NT2/D1 (cell line): ENCODE results near the gene CD68.

ENCODE experiments used
- DNase-seq: peaks from one replicate; pipeline ENCODE4 v3.0.0-alpha.2; 2011; ENCODE audit warnings: low read depth, low spot score
- H3K27me3 ChIP-seq: 2 replicates; pipeline ENCODE4 v1.6.0; 2011; ENCODE audit warnings: mild to moderate bottlenecking; ENCODE audit not compliant: insufficient read length, insufficient read depth
- H3K36me3 ChIP-seq: 2 replicates; pipeline ENCODE4 v1.6.1; 2011; ENCODE audit warnings: mild to moderate bottlenecking, low read length, mixed read lengths; ENCODE audit not compliant: insufficient read depth, insufficient read length
- H3K4me1 ChIP-seq: 2 replicates; pipeline ENCODE4 v1.5.1; 2011; ENCODE audit not compliant: insufficient read depth, insufficient read length
- H3K4me3 ChIP-seq: 2 replicates; pipeline ENCODE4 v1.5.1; 2011; ENCODE audit warnings: low read depth; ENCODE audit not compliant: insufficient read length
- H3K9ac ChIP-seq: 2 replicates; pipeline ENCODE4 v1.6.0; 2011; ENCODE audit warnings: low read depth; ENCODE audit not compliant: insufficient read length
- H3K9me3 ChIP-seq: 2 replicates; pipeline ENCODE4 v1.5.1; 2011; ENCODE audit warnings: mild to moderate bottlenecking, low read length; ENCODE audit not compliant: insufficient read depth
- SUZ12 ChIP-seq: IDR thresholded peaks from 2 replicates; pipeline ENCODE4 v1.6.1; 2011; ENCODE audit not compliant: insufficient read length, insufficient read depth; ENCODE audit errors: extremely low read depth
- YY1 ChIP-seq: IDR thresholded peaks from 2 replicates; pipeline ENCODE4 v1.6.1; 2011; ENCODE audit not compliant: insufficient read length, insufficient read depth
- ZNF274 ChIP-seq: IDR thresholded peaks from 2 replicates; pipeline ENCODE4 v1.6.1; 2011; ENCODE audit warnings: mild to moderate bottlenecking, low read depth, low read length

Gene CD68

DNA sequence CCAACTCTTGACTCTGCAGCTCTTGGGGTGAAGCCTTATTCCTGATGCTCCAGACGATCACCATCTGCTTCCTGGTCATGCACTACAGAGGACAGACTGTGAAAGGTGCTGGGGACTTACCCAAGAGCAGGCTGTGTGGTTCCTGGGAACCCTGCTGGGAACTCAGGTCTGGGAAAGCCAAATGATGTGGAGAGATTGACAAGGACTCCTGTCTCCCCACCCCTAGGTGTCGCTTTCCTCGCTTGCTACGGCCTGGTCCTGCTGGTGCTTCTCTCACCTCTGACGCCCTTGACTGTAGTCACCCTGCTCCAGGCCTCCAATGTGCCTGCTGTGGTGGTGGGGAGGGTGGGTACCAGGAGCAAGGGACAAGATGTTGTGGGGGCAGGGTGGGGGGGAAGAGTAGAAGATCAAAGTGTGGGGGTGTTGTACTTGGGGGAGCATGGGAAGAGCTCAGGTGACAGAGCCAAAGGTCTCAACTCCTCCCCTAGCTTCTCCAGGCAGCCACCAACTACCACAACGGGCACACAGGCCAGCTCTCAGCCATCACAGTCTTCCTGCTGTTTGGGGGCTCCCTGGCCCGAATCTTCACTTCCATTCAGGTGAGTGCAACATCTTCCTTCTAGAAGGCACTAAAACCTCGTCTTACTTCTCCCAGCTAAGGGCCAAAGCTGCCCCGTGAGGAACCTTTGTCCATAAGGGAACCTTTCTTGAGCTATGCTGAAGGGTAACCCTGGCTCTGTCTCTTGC, 7.4 kb downstream of the CD68 start:
- Histone ChIP-seq H3K27me3 (no peaks in the 10 kb centered on the region), H3K9ac (peak overlapping the region; percentile 42), H3K9me3 (no peaks in the 10 kb centered on the region), H3K36me3 (peaks cover 51% of the 10 kb centered on the region), H3K4me1 (peaks cover 21% of the 10 kb centered on the region), H3K4me3 (no peak overlapping the region)
- TF ChIP-seq SUZ12: no peak
- TF ChIP-seq YY1: no peak
- TF ChIP-seq ZNF274: no peak
- DNase-seq: no peak

DNA sequence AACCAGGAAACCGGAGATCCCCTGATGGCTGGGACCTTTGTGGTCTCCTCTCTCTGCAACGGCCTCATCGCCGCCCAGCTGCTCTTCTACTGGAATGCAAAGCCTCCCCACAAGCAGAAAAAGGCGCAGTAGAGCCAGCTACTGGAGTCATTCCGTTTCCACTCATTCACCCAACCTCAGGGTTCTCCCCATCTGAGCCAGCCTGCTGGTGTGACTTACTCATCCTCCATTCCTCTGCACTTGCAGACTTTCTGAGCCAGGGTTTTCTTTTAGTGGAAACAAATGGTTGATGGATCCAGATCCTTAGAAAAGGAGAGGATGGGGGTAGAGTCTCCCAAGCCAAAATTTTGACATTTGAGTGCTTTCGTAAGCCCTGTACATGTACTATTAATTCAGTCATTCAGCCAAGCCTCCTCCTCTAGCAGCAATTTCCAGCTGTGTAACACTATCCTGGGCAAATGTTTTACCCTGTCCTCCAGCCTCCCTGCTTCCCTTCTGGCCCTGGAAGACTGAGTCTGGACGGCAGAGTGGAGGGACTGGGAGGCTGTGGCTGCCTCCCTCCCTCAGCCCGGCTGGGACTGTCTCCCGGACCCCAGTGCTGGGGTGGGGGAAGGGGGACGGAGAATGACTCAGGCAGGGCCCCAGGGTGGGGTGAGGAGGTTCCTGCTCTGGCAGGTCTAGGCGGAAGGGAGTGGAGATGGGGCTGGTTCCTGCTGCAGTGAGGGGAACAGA, 8.1 kb downstream of the CD68 start:
- TF ChIP-seq SUZ12 (no peak), YY1 (no peak), ZNF274 (no peak)
- peak overlapping the region; percentile 12 for H3K4me3 ChIP-seq
- no peaks in the 10 kb centered on the region for H3K9me3 ChIP-seq
- H3K36me3 ChIP-seq: peaks cover 52% of the 10 kb centered on the region
- DNase-seq: no peak
- H3K9ac ChIP-seq: peak overlapping the region; percentile 81
- no peaks in the 10 kb centered on the region for H3K27me3 ChIP-seq
- H3K4me1 ChIP-seq: peaks cover 18% of the 10 kb centered on the region

DNA sequence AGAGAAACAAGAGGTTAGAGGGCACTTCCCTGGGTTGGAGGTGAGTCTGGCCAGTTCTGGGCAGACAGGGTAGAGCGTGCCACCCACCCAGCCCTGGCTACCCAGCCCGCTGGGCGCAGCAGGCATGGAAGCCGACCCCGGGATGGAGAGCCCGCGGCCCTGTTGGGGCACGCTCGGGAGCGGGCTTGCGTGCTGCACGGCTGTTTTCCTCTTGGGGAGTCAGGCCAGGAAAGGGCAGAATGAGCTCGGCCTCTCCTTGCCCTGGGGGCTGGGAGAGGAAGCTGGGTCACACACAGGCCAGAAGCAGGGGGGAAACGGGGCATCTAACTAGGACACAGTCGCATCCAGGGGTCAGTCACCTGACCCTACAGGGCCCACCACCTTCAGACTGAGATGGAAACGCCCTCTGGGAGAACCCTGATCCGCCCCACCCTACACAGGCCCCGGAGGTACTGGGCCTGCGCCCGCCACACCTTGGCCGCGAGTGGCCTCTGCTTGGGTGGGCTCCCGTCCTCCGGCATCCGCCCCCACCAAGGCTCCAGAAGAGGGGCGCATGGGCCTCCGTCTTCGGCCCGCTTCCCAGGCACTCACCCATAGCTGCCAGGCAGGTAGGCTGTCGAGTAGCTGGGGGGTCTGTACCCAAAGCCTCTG, 9.2 kb downstream of the CD68 start:
- Histone ChIP-seq H3K27me3 (no peaks in the 10 kb centered on the region), H3K9ac (peak overlapping the region; percentile 81), H3K9me3 (no peaks in the 10 kb centered on the region), H3K4me3 (peak overlapping the region; percentile 50), H3K4me1 (peaks cover 14% of the 10 kb centered on the region), H3K36me3 (peaks cover 58% of the 10 kb centered on the region)
- TF ChIP-seq SUZ12 (no peak), ZNF274 (no peak)
- no peak for DNase-seq

DNA sequence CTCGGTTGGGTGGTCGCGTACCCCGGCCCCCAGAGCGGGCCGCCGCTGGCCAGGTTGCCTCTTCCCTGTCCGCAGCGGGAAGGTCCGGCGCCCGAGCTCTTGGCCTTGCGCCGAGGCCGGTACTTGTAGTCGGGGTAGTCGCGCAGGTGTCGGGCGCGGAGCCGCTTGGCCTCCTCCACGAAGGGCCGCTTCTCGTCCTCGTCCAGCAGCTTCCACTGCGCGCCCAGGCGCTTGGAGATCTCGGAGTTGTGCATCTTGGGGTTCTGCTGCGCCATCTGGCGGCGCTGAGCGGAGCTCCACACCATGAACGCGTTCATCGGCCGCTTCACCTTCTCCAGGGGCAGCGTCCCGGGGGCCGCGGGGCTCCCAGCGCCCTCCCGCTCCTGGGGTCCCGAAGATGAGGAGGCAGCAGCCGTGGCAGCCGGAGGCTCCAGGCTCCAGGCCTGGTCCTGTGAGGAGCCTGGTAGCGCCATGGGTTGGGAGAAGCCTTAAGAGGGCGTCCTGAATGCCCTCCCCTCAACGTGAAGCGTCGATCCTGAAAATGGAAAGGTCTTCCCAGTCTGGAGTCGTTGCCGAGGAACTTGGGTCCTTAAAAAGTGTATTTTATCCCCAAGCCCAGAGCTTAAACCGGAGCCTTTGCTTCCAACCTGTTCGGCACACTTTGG, 9.9 kb downstream of the CD68 start:
- H3K4me3 ChIP-seq: peak overlapping the region; percentile 50
- peaks cover 65% of the 10 kb centered on the region for H3K36me3 ChIP-seq
- H3K4me1 ChIP-seq: peaks cover 14% of the 10 kb centered on the region
- H3K27me3 ChIP-seq: no peaks in the 10 kb centered on the region
- TF ChIP-seq YY1: no peak
- TF ChIP-seq SUZ12: no peak
- TF ChIP-seq ZNF274: no peak
- no peaks in the 10 kb centered on the region for H3K9me3 ChIP-seq
- DNase-seq: no peak
- peak overlapping the region; percentile 81 for H3K9ac ChIP-seq

DNA sequence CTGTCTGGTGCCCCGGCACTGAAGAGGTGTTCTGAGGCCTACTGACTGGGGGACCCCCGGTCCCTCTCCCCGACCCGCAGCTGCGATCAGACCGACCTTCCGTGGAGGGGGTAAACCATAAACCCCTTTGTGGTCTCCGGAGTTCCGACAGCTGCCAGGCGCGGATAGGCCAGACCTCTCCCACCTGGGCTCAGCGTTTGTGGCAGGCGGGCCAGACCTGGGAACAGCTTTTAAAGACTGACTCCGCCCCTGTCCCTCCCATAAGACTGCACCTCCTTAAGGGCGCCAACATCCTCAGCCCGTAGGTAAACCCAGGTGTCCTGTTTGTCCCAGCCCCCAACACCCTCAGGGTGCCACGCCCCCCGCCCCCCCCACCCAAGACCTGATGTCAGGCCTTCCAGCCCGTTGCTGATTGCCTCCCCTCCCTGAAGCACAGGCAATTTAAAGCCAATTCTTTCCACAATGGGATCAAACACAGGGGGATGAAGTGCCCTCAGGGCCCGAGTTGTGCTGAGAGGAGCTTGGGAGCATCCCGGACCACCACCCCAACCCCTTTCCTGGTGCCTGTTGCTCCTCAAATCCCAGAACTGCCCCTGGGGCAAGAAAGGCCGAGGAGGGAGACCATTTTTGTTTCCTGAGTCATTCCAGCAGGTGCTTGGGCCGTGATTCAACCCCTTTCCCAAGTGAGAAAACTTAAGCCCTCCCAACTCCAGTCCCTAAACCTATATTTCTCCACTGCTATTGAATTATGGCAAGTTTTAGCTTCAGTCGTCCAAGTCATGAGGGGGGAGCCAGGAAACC, 10.7 kb downstream of the CD68 start, which contains the start of gene SOX15:
Gene SOX15 (minus strand): TSS at position 204 of the 801 bp plus-strand sequence. CDS start 418 bp downstream, outside the sequence.
- H3K36me3 ChIP-seq: peaks cover 72% of the 10 kb centered on the region
- TF ChIP-seq YY1 (no peak), ZNF274 (no peak), SUZ12 (no peak)
- peak within 1 kb of the TSS; percentile 81 for H3K9ac ChIP-seq
- H3K27me3 ChIP-seq: no peaks in the 10 kb centered on the region
- H3K4me1 ChIP-seq: peaks cover 14% of the 10 kb centered on the region
- no peaks in the 10 kb centered on the region for H3K9me3 ChIP-seq
- no peak for DNase-seq
- peak within 1 kb of the TSS; percentile 50 for H3K4me3 ChIP-seq

DNA sequence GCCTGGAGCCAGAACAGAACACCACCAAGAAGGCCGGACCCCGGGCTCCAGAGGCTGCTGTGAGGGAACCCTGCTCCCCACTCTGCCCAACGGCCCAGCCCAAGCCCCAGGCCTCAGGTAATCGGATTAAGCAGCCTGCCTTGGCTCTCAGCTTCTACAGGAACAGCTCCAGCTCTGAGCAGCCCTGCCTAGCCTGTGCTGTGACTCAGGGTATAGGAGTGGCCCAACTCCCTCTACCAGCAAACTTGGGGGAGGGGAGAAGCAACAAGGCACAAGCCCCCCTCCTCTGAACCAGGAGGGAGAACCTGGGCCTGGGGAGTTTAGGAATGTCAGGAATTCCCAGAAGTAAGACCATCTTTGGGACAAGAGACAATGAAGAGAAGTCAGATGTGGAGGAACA, 11.3 kb downstream of the CD68 start:
- Histone ChIP-seq H3K36me3 (peaks cover 74% of the 10 kb centered on the region), H3K4me3 (no peak overlapping the region), H3K27me3 (no peaks in the 10 kb centered on the region), H3K9ac (peak overlapping the region; percentile 70), H3K9me3 (no peaks in the 10 kb centered on the region), H3K4me1 (peaks cover 14% of the 10 kb centered on the region)
- no peak for TF ChIP-seq SUZ12
- no peak for TF ChIP-seq ZNF274
- no peak for TF ChIP-seq YY1
- DNase-seq: peak; percentile 88
